ENCODE results near the gene CCDC73.

DNA sequence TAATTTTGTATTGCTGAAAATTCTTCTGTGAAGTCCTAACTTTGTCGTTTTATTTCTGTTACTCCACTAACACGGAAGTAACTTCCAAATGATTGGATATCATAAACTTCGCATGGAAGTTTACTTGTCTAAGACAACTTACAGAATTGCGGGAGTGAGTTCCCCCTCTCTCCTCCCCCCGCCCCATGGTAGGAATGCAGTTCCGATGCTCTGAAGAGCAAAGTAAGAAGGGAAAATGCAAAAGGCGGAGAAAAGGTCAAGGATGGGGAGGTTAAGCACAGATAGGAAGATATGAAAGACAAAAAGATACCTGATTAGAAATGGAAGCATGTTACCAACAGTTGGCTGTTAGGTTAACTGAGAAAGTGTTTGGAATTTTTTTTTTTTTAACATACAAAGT is 209.5 kb downstream of the CCDC73 start:
- TF ChIP-seq, protein P1, sequence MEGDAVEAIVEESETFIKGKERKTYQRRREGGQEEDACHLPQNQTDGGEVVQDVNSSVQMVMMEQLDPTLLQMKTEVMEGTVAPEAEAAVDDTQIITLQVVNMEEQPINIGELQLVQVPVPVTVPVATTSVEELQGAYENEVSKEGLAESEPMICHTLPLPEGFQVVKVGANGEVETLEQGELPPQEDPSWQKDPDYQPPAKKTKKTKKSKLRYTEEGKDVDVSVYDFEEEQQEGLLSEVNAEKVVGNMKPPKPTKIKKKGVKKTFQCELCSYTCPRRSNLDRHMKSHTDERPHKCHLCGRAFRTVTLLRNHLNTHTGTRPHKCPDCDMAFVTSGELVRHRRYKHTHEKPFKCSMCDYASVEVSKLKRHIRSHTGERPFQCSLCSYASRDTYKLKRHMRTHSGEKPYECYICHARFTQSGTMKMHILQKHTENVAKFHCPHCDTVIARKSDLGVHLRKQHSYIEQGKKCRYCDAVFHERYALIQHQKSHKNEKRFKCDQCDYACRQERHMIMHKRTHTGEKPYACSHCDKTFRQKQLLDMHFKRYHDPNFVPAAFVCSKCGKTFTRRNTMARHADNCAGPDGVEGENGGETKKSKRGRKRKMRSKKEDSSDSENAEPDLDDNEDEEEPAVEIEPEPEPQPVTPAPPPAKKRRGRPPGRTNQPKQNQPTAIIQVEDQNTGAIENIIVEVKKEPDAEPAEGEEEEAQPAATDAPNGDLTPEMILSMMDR (IDR thresholded peaks at IDR 0.05): no peak
- TF ChIP-seq POLR2A (IDR thresholded peaks at IDR 0.05): no peak
